ENCODE measurements around the gene CD55. TPM values are rescaled to one million over a fixed set of nuclear protein-coding genes. Genes with fewer than 3 reads are reported as not detected.

The CD55 gene
- total and polyA plus RNA-seq, 5 donors, result 39.7 to 93.4 (median 63.2) TPM

GRCh38 chr1:207330011-207330710 lies 8.7 kb downstream of the CD55 start:
- H3K27me3 ChIP-seq (ENCODE audit: control insufficient read depth, insufficient read depth), result no peaks in the 10 kb centered on the region
- H3K4me3 ChIP-seq (ENCODE audit: low read length), result no peak overlapping the region
- ATAC-seq, result no peak
- no peak for DNase-seq
- H3K4me1 ChIP-seq (ENCODE audit: control insufficient read depth, insufficient read depth, low read length), result peaks cover 1% of the 10 kb centered on the region
- no peak overlapping the region for H3K27ac ChIP-seq (ENCODE audit: low read length)
- intact Hi-C loops (cut with DNase I), result no loop called here
- 72% methylated on average over 5 of the region's 5 CpGs for WGBS
- H3K9me3 ChIP-seq (ENCODE audit: control insufficient read depth, low read length), result peaks cover 3% of the 10 kb centered on the region

- 91% methylated on average over 4 of the region's 4 CpGs for WGBS
- H3K4me1 ChIP-seq (ENCODE audit: control insufficient read depth, insufficient read depth, low read length), result peaks cover 1% of the 10 kb centered on the region
- ATAC-seq (no peak), DNase-seq (no peak)
- intact Hi-C loops (cut with DNase I), result no loop called here
- H3K27me3 ChIP-seq (ENCODE audit: control insufficient read depth, insufficient read depth), result no peaks in the 10 kb centered on the region
- peaks cover 3% of the 10 kb centered on the region for H3K9me3 ChIP-seq (ENCODE audit: control insufficient read depth, low read length)
- no peak overlapping the region for H3K4me3 ChIP-seq (ENCODE audit: low read length)
- no peak overlapping the region for H3K27ac ChIP-seq (ENCODE audit: low read length)
Observed at GRCh38 chr1:207331354-207332313, 10.2 kb downstream of the CD55 start.

GRCh38 chr1:207333009-207333600 lies 11.6 kb downstream of the CD55 start:
- Histone ChIP-seq H3K27me3 (ENCODE audit: control insufficient read depth, insufficient read depth) (no peaks in the 10 kb centered on the region), H3K9me3 (ENCODE audit: control insufficient read depth, low read length) (peaks cover under 1% of the 10 kb centered on the region), H3K4me1 (ENCODE audit: control insufficient read depth, insufficient read depth, low read length) (peaks cover 1% of the 10 kb centered on the region), H3K27ac (ENCODE audit: low read length) (no peak overlapping the region), H3K4me3 (ENCODE audit: low read length) (no peak overlapping the region)
- 85% methylated on average over 3 of the region's 3 CpGs for WGBS
- no peak for DNase-seq
- intact Hi-C loops (cut with DNase I), result no loop called here
- no peak for ATAC-seq

- Histone ChIP-seq H3K27ac (ENCODE audit: low read length) (no peak overlapping the region), H3K9me3 (ENCODE audit: control insufficient read depth, low read length) (no peaks in the 10 kb centered on the region), H3K4me3 (ENCODE audit: low read length) (no peak overlapping the region), H3K27me3 (ENCODE audit: control insufficient read depth, insufficient read depth) (no peaks in the 10 kb centered on the region), H3K4me1 (ENCODE audit: control insufficient read depth, insufficient read depth, low read length) (peaks cover 1% of the 10 kb centered on the region)
- intact Hi-C loops (cut with DNase I), result no loop called here
- ATAC-seq (no peak), DNase-seq (no peak)
- 82% methylated on average over 1 of the region's 1 CpG for WGBS
Observed at GRCh38 chr1:207333620-207334019, 12.1 kb downstream of the CD55 start.

GRCh38 chr1:207334337-207334736 lies 12.9 kb downstream of the CD55 start:
- no peaks in the 10 kb centered on the region for H3K27me3 ChIP-seq (ENCODE audit: control insufficient read depth, insufficient read depth)
- intact Hi-C loops (cut with DNase I), result no loop called here

GRCh38 chr1:207335138-207335537 lies 13.7 kb downstream of the CD55 start:
- Histone ChIP-seq H3K9me3 (ENCODE audit: control insufficient read depth, low read length) (no peaks in the 10 kb centered on the region), H3K27me3 (ENCODE audit: control insufficient read depth, insufficient read depth) (no peaks in the 10 kb centered on the region), H3K27ac (ENCODE audit: low read length) (no peak overlapping the region), H3K4me3 (ENCODE audit: low read length) (no peak overlapping the region), H3K4me1 (ENCODE audit: control insufficient read depth, insufficient read depth, low read length) (peaks cover 1% of the 10 kb centered on the region)
- ATAC-seq (no peak), DNase-seq (no peak)
- WGBS, result 97% methylated on average over 3 of the region's 3 CpGs
- intact Hi-C loops (cut with DNase I), result no loop called here

More at GRCh38 chr1:207334337-207334736, 12.9 kb downstream of the CD55 start:
- no peak for DNase-seq
- Histone ChIP-seq H3K4me1 (ENCODE audit: control insufficient read depth, insufficient read depth, low read length) (peaks cover 1% of the 10 kb centered on the region), H3K27ac (ENCODE audit: low read length) (no peak overlapping the region), H3K9me3 (ENCODE audit: control insufficient read depth, low read length) (no peaks in the 10 kb centered on the region), H3K4me3 (ENCODE audit: low read length) (no peak overlapping the region)
- WGBS, result 97% methylated on average over 1 of the region's 1 CpG
- ATAC-seq, result no peak

- peak in 1 of 3 donors; percentile 41 for DNase-seq
- Histone ChIP-seq H3K27ac (ENCODE audit: low read length) (no peak overlapping the region), H3K9me3 (ENCODE audit: control insufficient read depth, low read length) (no peaks in the 10 kb centered on the region), H3K4me1 (ENCODE audit: control insufficient read depth, insufficient read depth, low read length) (peaks cover 1% of the 10 kb centered on the region), H3K27me3 (ENCODE audit: control insufficient read depth, insufficient read depth) (no peaks in the 10 kb centered on the region), H3K4me3 (ENCODE audit: low read length) (no peak overlapping the region)
- intact Hi-C loops (cut with DNase I), result no loop called here
- peak; percentile 62 to 75 for ATAC-seq
- WGBS, result 71% methylated on average over 6 of the region's 6 CpGs
Observed at GRCh38 chr1:207335695-207336363, 14.4 kb downstream of the CD55 start.

- no peak for DNase-seq
- Histone ChIP-seq H3K4me1 (ENCODE audit: control insufficient read depth, insufficient read depth, low read length) (peaks cover 1% of the 10 kb centered on the region), H3K4me3 (ENCODE audit: low read length) (no peak overlapping the region), H3K9me3 (ENCODE audit: control insufficient read depth, low read length) (no peaks in the 10 kb centered on the region), H3K27ac (ENCODE audit: low read length) (no peak overlapping the region), H3K27me3 (ENCODE audit: control insufficient read depth, insufficient read depth) (no peaks in the 10 kb centered on the region)
- intact Hi-C loops (cut with DNase I), result no loop called here
- peak in 1 of 2 donors; percentile 30 for ATAC-seq
- 57% methylated on average over 3 of the region's 3 CpGs for WGBS
Observed at GRCh38 chr1:207336559-207337467, 15.3 kb downstream of the CD55 start.

GRCh38 chr1:207342332-207342731 lies 20.9 kb downstream of the CD55 start:
- H3K27ac ChIP-seq (ENCODE audit: low read length), result no peak overlapping the region

GRCh38 chr1:207343675-207344074 lies 22.2 kb downstream of the CD55 start:
- no peaks in the 10 kb centered on the region for H3K27me3 ChIP-seq (ENCODE audit: control insufficient read depth, insufficient read depth)
- ATAC-seq (no peak), DNase-seq (no peak)
- no peaks in the 10 kb centered on the region for H3K4me1 ChIP-seq (ENCODE audit: control insufficient read depth, insufficient read depth, low read length)
- H3K27ac ChIP-seq (ENCODE audit: low read length), result no peak overlapping the region
- no peak overlapping the region for H3K4me3 ChIP-seq (ENCODE audit: low read length)
- no peaks in the 10 kb centered on the region for H3K9me3 ChIP-seq (ENCODE audit: control insufficient read depth, low read length)
- intact Hi-C loops (cut with DNase I), result no loop called here

More at GRCh38 chr1:207342332-207342731, 20.9 kb downstream of the CD55 start:
- Histone ChIP-seq H3K4me1 (ENCODE audit: control insufficient read depth, insufficient read depth, low read length) (no peaks in the 10 kb centered on the region), H3K4me3 (ENCODE audit: low read length) (no peak overlapping the region), H3K9me3 (ENCODE audit: control insufficient read depth, low read length) (no peaks in the 10 kb centered on the region), H3K27me3 (ENCODE audit: control insufficient read depth, insufficient read depth) (no peaks in the 10 kb centered on the region)
- intact Hi-C loops (cut with DNase I), result no loop called here
- ATAC-seq, result no peak
- 93% methylated on average over 1 of the region's 1 CpG for WGBS
- no peak for DNase-seq
